Muscle of arm (tissue), 14 donors: ENCODE measurements around the gene MILR1. TPM values are rescaled to one million over a fixed set of nuclear protein-coding genes. Genes with fewer than 3 reads are reported as not detected.
A peak's percentile ranks its signal among the peaks of the same experiment; 100 is the strongest.
"Not testable (repeated sequence)": the region's sequence is repeated elsewhere in the genome, so short reads cannot be mapped to it uniquely, and the experiment has no call there.

ENCODE experiments used
- DNase-seq: peaks from one replicate; pipeline ENCODE4 v3.0.0-alpha.2; 2013
- long read RNA-seq, 11 donors: transcript quantifications; one replicate each; lab custom pipeline, GENCODE V29; 2026
- polyA plus RNA-seq, 12 donors: library from polyadenylated mRNA; unstranded; fragments of 120-200 nt; gene quantifications; one replicate each; pipeline ENCODE4 v1.2.1, GENCODE V29; 2013; ENCODE audit not compliant: insufficient read length in 12 of 12

Gene MILR1, protein sequence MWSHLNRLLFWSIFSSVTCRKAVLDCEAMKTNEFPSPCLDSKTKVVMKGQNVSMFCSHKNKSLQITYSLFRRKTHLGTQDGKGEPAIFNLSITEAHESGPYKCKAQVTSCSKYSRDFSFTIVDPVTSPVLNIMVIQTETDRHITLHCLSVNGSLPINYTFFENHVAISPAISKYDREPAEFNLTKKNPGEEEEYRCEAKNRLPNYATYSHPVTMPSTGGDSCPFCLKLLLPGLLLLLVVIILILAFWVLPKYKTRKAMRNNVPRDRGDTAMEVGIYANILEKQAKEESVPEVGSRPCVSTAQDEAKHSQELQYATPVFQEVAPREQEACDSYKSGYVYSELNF
- 1 to 10 TPM in 10 of 12 donors, not detected in 2; 1.5 to 8.3 (median 3.7) TPM for polyA plus RNA-seq
- long read RNA-seq, donor 1, partial matches to known transcripts = 0 of 1 reads
- long read RNA-seq, donor 1, other reads (novel, unspliced or antisense) = 0 of 1 reads
- long read RNA-seq, donor 2 = 0 reads
- long read RNA-seq, donor 3, partial matches to known transcripts = 0 of 1 reads
- long read RNA-seq, donor 3, other reads (novel, unspliced or antisense) = 0 of 1 reads
- long read RNA-seq, donor 4 = 0 reads
- long read RNA-seq, donor 5 = 0 reads
- long read RNA-seq, donor 6 = 0 reads
- long read RNA-seq, donor 7, partial matches to known transcripts = 0 of 2 reads
- long read RNA-seq, donor 7, other reads (novel, unspliced or antisense) = 0 of 2 reads
- long read RNA-seq, donor 8, partial matches to known transcripts = 163 of 306 reads
- long read RNA-seq, donor 8, other reads (novel, unspliced or antisense) = 143 of 306 reads
- long read RNA-seq, donor 9 = 0 reads
- long read RNA-seq, donor 10, partial matches to known transcripts = 0 of 2 reads
- long read RNA-seq, donor 10, other reads (novel, unspliced or antisense) = 0 of 2 reads
- long read RNA-seq, donor 11, partial matches to known transcripts = 0 of 1 reads
- long read RNA-seq, donor 11, other reads (novel, unspliced or antisense) = 0 of 1 reads

DNA sequence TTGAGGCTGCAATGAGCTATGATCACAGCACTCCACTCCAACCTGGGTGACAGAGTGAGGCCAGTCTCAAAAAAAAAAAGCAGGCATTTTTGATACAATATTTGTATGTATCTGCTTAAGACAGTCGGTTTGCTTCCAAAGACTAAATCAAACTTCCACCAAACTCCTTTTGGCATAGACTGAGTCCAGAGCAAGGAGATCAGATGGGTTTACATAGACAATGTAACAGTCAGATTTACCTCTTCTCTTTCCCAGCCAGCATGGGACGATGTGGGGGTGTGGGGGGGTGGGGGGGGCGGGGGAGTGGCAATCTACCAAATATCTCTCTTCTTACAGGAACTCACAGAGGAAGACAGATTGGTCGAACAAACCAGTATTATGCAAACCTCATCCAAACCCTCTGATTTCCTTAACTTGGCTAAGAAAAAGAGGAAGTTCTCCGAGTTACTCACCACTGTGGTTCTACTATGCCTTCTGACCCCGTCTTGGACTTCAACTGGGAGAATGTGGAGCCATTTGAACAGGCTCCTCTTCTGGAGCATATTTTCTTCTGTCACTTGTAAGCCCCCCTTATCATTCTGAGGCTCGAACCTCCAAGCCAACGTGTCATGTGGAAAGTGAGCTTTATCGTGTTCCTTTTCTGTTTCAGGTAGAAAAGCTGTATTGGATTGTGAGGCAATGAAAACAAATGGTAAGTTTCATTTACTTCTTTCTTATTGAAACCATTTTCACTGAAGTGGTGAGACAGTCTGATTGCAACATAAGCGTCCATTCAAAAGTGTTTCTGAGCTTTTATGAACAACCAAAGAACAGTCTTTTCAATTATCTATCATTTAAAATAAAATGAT is at the start of gene MILR1:
Gene MILR1, plus strand, starts transcription at position 451 of the 848 bp plus-strand sequence. Its CDS starts 54 bp downstream, at position 505.
- peak; percentile 15 for DNase-seq

DNA sequence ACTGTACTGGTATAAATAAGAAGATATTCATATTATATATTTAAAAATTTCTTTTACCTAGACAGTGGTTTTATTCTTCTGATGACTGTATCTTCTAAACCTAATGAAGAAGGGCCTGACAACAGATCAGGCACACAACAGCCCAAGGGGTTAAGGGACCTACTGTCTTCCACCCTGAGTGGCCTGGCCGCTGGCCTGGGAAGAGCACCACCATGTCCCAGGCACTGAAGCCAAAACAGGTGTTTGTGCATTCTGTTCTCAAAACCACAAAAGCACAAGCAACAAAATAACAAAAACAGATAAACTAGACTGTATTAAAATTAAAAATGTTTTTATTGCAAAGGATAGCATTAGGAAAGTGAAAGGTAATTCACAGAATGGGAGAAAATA is 49.2 kb upstream of the MILR1 start:
- no peak for DNase-seq

DNA sequence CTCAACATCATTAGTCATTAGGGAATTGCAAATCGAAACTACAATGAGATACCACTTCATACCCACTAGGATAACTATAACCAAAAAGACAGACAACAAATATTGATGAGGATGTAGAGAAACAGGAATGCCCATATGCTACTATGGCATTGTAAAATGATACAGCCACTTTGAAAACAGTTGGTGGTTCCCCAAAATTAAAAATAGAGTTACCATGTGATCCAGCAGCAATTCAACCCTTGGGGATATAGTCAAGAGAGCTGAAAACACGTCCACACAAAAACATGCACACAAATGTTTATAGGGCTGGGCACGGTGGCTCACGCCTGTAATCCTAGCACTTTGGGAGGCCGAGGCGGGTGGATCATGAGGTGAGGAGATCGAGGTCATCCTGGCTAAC is 48.3 kb upstream of the MILR1 start:
- no peak for DNase-seq

DNA sequence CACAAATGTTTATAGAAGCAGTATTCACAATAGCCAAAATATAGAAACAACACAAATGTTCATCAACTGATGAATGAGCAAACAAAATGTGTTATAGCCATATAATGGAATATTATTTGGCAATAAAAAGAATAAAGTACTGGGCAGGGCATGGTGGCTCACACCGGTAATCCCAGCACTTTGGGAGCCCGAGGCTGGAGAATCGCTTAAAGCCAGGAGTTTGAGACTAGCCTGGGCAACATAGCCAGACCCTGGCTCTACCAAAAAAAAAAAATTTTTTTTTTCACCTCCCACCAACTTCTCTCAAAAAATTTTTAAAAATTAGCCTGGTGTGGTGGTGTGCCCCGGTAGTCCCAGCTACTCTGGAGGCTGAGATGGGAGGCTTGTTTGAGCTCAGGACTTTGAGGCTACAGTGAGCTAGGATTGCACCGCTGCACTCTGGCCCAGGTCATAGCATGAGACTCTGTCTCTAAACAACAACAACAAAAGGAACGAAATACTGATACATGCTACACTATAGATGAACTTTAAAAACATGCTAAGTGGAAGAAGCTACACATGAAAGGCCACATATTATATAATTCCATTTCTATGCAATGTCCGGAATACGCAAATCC is 47.6 kb upstream of the MILR1 start:
- DNase-seq = no peak

DNA sequence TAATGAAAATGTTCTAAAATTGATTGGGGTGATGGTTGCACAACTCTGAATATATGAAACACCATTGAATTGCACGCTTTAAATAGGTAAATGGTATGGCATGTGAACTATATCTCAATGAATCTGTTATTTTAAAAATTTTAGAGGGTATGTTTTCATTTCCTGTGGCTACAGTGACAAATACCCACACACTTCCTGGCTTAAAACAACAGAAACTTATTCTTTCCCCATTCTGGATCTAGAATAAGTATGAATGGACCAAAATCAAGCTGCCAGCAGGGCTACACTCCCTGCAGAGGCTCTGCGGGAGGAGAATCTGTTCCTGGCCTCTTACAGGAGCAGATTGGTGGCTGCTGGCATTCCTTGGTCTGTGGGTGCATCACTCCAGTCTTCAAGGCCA is 47.0 kb upstream of the MILR1 start:
- no peak for DNase-seq

DNA sequence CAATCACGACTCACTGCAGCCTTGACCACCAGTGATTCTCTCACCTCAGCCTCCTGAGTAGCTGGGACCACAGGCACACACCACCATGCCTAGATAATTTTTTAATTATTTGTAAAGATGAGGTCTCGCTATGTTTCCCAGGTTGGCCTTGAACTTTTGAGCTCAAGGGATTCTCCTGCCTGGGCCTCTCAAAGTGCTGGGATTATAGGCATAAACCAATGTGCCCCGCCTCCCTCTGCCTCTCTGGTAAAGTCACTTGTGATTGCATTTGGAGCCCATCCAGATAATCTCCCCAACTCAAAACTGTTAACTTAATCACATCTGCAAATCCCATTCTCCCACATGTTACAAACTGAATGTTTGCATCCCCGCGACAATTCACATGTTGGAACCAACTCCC is 46.4 kb upstream of the MILR1 start:
- DNase-seq = no peak

DNA sequence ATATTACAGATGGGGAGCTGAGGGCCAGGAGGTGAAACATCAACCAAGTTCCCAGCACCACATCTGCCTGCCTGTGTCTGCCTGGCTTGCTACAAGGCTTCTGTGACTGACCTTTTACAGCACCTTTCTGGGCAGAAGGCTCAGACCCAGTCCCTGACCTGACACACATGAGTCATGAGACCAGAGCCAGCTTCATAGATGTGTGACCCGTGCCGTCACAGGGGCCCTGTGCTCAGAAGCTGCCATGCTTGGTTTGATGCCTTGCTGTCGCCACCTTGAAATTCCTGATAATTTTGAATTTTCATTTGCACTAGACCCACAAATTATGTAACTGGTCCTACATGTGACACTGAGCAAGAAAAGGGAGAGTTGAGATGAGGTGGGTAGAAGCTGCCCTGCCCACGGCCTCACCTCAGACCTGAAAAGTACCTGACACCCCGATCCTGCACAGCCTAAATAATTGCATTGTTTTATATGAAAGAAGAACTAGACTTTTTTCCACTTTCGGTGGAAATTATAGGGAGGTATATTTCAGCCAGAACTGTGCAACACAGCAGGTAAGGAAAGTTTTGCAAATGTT is 44.9 kb upstream of the MILR1 start:
- DNase-seq = no peak

DNA sequence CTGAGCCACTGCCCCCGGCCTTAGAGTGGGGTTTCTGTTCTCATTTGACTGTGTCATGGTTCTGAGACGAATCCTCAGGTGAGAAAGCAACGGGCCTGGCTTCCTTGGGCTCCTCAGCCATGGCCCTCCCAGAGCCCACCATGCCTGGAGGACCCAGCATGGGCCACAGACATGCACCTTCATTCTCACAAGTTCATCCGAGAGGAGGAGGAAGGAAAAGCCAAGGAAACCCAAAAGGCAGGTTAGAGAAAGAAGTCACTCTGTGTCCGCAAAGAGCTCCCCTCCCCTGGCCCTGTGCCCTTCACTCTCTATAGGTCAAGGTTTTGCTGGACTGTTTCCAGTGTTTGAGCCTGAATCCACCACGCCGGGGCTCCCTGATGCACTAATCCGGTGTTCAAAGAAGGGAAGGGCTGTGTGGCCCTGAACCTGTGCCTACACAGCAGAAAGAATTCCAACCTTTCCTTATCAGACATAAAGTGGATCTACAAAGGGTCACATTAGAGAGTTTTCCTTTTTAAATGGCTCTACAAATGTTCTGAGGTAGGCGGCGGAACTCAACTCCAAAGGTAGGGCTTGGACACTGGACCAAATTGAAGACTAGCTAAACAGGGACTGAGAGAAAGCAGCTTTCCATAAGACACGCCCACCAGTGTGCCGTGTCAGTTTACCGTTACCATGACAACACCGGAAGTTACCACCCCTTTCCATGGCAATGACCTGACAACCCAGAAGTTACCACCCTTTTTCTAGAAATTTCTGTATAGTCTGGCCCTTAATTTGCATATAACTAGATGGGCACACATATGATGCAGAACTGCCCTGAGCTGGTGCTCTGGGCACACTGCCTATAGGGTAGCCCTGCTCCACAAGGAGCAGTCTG is 42.4 kb upstream of the MILR1 start:
- DNase-seq = no peak

DNA sequence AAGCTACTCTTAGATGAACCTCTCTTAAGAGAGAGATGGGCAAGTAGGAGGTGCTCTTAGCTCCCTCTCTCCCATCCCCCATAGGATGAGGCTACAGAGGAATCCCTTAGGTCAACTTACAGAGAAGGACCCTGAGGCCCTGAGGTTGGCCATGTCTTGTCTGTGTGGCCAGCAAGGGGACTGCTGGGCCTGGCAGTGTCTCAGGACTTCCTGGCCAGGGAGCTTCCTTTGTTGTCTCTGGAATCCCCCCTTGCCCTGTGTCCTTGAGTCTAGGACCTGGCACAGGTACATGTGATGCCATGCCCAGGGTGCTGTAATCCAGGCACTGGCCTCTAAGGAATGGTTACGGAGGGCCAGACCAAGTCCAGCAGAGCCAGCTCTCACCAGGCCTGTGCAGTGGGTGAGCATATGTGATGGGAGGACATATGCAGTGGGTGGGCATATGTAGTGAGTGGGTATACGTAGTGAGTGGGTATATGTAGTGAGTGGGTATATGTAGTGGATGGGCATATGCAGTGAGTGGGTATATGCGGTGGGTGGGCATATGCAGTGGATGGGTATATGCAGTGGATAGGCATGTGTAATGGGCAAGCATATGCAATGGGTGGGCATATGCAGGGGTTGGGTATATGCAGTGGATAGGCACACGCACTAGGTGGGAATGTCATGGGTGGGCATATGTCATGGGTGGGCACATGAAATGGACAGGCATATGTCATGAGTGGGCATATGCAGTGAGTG is 38.0 kb upstream of the MILR1 start:
- no peak for DNase-seq

DNA sequence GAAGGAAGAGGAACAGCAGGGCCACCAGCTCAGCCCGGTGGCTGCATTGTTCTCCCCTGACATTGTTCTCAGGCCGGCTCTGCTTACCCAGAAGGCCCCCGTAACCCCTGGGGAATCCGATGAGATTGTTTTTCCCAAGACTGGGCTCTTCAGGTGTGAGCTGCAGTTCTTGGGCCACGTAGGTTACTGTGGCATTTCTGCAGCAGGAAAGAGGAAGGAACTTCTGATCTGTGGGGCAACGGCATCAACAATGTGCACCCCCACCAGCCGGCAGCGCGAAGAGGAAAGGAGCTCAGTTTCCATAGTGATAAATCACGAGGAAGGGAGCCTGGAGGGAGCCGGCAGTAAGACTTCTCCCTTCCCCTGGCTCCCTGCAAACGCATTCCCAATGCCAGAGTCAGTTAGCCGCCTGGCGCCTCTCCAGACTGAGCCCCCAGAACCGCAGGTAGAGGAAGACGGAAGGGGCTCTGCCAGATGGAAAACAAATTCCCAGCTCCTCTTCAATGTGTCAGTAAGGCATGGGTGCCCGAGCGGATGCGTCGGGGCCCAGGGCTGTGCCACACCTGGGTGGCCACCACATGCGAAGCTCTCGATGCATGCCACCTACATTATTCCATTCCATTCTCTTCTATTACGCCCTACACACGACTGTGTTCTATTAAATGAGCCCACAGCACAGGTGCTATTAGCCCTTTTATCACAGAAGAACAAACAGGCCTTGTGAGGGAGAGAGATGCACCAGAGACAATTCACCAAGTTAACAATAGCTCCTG is 36.7 kb upstream of the MILR1 start:
- DNase-seq = peak; percentile 39

DNA sequence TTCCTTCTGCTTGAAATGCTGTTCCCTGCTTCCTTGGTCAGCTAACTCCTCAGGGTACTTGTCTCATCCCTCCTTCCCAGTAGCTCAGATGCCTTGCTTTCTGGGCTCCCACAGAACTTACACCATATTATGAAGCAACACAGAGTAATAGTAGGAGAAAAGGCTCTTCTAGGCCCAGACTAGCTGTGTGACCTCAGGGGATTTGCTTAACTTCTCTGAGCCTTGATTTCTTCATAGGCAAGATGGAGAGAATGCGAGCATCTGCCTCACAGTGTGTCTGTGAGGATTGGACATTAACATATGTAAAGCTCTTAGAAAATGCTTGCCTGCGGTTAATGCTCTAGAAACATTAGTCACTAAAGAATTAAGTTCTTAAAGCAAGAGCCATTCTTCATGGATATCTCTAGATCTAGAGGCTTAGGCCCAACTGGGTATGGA is 36.0 kb upstream of the MILR1 start:
- DNase-seq = no peak

DNA sequence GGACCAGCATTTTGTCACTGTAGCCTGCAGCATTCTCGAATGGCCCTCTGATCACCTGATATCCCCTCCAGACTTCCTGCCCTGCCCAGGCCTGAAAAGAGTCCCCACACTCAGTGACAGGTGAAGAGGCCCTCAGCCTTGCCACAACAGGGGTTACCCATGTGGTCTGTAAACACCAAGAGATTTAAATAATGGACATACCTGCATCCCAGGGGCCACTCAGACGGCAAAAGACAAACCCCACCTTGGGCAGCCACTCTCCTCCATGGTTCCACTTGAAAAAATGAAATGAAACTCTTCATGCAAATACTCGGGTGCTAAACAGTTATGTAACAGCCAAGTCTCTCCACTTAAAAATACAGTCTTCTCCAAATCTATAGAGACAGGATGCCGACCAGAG is 35.4 kb upstream of the MILR1 start:
- no peak for DNase-seq

DNA sequence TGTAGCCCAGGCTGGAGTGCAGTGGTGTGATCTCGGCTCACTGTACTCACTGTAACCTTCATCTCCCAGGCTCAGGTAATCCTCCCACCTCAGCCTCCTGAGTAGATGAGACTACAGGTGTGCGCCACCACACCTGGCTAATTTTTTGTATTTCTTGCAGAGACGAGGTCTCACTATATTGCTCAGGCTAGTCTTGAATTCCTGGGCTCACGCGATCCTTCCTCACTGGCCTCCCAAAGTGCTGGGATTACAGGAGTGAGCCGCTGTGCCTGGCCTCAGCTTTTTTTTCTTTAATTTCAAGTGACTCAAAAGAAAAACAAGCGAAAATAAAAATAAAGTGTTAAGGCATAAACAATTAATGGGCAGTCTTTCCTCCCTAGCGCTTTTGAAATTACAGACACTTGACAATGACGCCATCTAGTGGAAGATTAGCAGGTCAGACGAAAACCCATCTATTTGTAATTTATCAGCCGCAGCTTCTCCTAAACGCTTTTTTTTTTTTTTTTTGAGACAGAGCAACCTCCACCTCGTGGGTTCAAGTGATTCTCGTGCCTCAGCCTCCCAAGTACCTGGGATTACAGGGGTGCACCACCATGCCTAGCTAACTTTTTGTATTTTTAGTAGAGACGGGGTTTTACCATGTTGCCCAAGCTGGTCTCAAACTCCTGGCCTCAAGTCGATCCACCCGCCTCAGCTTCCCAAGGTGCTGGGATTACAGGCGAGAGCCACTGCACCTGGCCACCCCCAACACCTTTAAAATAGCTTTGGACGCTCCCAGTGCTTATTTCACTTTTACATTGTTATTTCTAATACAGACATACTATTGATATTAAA is 30.2 kb upstream of the MILR1 start:
- peak; percentile 64 for DNase-seq

DNA sequence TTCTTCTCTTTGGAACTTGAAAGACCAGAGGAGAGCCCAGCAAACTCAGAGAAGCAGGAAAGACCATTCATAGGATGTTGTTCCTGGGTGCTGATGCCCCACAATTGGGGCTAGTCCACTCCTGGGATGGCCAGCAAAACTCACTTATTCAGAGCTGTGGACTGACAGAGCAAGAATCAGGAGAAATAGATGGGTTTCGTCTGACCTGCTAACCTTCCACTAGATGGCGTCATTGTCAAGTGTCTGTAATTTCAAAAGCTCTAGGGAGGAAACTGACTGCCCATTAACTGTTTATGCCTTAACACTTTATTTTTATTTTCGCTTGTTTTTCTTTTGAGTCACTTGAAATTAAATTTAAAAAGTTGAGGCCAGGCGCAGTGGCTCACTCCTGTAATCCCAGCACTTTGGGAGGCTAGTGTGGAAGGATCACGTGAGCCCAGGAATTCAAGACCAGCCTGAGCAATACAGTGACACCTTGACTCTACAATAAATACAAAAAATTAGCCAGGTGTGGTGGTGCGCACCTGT is 28.7 kb upstream of the MILR1 start:
- peak; percentile 69 for DNase-seq

DNA sequence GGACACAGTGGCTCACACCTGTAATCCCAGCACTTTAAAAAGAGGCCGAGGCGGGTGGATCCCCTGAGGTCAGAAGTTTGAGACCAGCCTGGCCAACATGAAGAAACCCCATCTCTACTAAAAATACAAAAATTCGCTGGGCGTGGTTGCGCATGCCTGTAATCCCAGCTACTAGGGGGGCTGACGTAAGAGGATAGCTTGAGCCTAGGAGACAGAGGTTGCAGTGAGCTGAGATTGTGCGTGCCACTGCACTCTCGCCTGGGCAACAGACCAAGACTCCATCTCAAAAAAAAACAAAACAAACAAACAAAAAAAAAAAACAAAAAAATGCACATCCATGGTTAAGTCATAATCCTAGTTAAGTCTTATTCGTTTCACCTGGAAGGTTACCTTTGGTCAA is 26.8 kb upstream of the MILR1 start:
- not testable (repeated sequence) for DNase-seq

DNA sequence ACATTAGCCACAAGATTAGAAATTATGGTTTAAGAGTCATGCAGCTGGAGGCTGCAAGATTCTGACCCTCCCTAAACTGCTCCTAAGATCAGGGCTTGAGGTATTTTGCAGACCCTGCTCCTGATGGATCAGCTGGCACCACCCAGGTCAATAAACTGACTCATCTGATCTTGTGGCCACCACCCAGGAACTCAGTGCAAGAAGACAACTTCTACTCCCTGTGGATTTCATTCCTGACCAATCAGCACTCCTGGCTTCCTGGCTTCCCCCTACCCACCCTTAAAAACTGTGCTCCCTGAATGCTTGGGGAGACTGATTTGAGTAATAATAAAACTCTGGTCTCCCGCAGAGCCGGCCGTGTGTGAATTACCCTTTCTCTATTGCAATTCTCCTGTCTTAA is 25.0 kb upstream of the MILR1 start:
- DNase-seq = no peak

DNA sequence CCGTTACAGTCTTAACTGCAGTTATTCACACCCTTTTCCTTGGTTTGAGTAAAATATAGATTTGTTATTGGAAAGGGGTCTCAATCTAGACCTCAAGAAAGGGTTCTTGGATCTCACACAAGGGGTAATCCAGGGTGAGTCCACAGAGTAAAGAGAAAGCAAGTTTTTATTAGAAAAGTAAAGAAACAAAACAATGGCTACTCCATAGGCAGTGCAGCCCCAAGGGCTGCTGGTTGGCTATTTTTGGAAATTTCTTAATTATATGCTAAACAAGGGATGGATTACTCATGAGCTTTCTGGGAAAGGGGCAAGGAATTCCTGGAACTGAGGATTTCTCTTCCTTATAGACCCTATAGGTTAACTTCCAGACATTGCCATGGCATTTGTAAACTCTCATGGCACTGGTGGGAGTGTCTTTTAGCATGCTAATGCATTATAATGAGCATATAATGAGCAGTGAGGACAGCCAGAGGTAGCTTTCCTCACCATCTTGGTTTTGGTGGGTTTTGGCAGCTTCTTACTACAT is 24.5 kb upstream of the MILR1 start:
- DNase-seq = no peak
